D721Med (cell line): ENCODE measurements around the gene NSD2.

Experiments used
- DNase-seq: peaks from one replicate; pipeline ENCODE4 v3.0.0; 2011; ENCODE audit warnings: low spot score; ENCODE audit not compliant: insufficient read length
- FAIRE-seq: peaks from 2 replicates; lab custom pipeline; 2011; peaks lifted over from hg19 to GRCh38; lab: Jason Lieb, UNC
- TF ChIP-seq, protein P1 (sequence below): IDR thresholded peaks from 2 replicates; pipeline ENCODE4 v1.5.1; 2012; ENCODE audit warnings: mild to moderate bottlenecking, control low read depth; ENCODE audit not compliant: insufficient read depth; ENCODE audit errors: missing control alignments

Gene NSD2

DNA sequence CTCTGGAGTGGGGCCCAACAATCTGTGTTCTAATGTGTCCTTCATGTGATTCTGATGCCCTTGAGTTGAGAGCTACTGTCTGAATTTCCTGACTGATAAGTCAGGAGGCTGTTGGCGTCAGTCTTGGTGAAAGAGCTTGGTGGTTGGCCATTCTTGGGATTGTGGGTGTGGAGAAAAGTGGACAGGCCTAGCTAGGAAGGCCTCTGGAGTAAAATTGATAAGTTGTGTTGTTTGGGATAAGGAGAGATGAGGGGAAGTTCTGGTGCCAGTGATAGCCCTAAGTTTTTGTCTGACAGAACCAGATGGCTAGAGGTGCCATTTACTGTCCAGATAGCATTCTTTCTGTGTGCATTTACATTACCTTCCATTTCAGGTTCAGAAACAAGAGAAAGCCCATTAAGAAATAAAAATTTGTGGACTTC is 11.7 kb downstream of the NSD2 start:
- TF ChIP-seq, protein P1, sequence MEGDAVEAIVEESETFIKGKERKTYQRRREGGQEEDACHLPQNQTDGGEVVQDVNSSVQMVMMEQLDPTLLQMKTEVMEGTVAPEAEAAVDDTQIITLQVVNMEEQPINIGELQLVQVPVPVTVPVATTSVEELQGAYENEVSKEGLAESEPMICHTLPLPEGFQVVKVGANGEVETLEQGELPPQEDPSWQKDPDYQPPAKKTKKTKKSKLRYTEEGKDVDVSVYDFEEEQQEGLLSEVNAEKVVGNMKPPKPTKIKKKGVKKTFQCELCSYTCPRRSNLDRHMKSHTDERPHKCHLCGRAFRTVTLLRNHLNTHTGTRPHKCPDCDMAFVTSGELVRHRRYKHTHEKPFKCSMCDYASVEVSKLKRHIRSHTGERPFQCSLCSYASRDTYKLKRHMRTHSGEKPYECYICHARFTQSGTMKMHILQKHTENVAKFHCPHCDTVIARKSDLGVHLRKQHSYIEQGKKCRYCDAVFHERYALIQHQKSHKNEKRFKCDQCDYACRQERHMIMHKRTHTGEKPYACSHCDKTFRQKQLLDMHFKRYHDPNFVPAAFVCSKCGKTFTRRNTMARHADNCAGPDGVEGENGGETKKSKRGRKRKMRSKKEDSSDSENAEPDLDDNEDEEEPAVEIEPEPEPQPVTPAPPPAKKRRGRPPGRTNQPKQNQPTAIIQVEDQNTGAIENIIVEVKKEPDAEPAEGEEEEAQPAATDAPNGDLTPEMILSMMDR: no peak
- FAIRE-seq (no peak), DNase-seq (no peak)

DNA sequence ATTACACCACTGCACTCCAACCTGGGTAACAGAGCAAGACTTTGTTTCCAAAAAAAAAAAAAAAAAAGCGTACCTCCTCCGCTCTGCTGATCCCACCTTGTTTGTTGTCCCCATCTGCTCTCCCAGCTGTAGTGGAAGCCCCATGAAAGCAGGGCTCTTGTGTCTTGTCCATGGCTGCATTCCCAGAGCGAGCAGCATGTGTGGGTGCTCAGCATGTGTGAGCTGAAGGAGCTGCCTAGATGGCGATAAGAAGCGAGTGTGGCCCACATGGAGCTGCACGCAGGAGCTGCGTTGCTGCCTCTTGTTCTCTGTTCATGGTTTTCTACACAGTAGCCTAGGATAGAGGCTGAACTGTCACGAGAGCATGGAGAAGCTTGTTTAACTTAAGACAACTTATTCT is 12.4 kb downstream of the NSD2 start:
- no peak for FAIRE-seq
- TF ChIP-seq, protein P1: no peak
- DNase-seq: no peak

- DNase-seq (no peak), FAIRE-seq (no peak)
- TF ChIP-seq, protein P1: no peak
These were observed 14.2 kb downstream of the NSD2 start for GRCh38 chr4:1885414-1885813.

DNA sequence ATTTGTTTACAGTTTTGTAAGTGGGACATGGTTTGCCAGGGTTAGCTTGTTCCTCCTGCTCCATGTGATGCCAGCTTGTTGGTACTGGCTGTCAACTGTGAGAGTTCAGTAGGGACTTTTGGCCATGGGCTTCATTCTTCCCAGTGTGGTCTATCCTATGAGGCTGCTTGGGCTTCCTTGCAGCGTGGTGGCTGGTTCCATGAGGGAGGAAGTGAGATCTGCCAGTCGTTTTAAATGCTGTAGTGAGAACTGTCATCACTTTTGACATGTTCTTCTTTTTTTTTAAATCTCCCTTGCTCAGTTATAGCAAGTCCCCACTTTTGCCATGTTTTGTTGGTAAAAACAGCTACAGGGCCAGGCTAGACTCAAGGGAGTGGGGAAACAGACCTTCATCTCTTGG is 15.9 kb downstream of the NSD2 start:
- TF ChIP-seq, protein P1: no peak
- FAIRE-seq (no peak), DNase-seq (no peak)

GRCh38 chr4:1890979-1891570 is 19.9 kb downstream of the NSD2 start:
- no peak for FAIRE-seq
- no peak for DNase-seq
- TF ChIP-seq, protein P1: no peak

GRCh38 chr4:1895971-1896657 is 24.9 kb downstream of the NSD2 start:
- TF ChIP-seq, protein P1: no peak
- FAIRE-seq (no peak), DNase-seq (no peak)

DNA sequence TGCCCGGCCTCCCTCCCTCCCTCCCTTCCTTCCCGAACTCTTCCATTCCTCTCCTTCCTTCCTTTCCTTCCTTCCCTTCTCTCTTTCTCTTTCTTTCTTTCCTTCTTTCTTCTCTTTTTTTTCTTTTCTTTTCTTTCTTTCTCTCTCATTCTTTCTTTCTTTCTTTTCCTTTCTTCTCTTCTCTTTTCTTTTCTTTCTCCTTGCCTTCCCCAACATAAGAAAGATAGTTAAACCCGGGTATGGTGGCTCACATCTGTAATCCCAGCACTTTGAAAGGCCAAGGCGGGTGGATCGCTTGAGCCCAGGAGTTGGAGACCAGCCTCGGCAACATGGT is 25.4 kb downstream of the NSD2 start:
- no peak for DNase-seq
- TF ChIP-seq, protein P1: no peak

More for the DNA sequence above, 25.4 kb downstream of the NSD2 start:
- FAIRE-seq: no peak
